SU-DHL-6 (cell line): ENCODE measurements around the gene CASTOR2.
"Not testable (repeated sequence)": the region's sequence is repeated elsewhere in the genome, so short reads cannot be mapped to it uniquely, and the experiment has no call there.

Source experiments
- H2AFZ ChIP-seq: fragments of 200-600 bp; sonication (generic); 2 replicates; pipeline ENCODE4 v1.6.1; 2014; ENCODE audit warnings: low read depth, mild to moderate bottlenecking, moderate library complexity, mixed read lengths, antibody characterized with exemption, low read length; ENCODE audit not compliant: severe bottlenecking
- H3F3A ChIP-seq: fragments of 200-600 bp; shearing (Covaris generic); 2 replicates; pipeline ENCODE4 v1.6.0; 2016; ENCODE audit warnings: antibody characterized with exemption, mild to moderate bottlenecking; ENCODE audit not compliant: insufficient read depth
- H3K27ac ChIP-seq: fragments of 200-600 bp; sonication (generic); 2 replicates; pipeline ENCODE4 v1.5.1; 2016; ENCODE audit warnings: low read depth, mild to moderate bottlenecking, low read length, moderate library complexity, mixed read lengths
- H3K27me3 ChIP-seq: fragments of 200-600 bp; sonication (generic), shearing (Covaris generic); 2 replicates; pipeline ENCODE4 v1.6.0; 2014; ENCODE audit warnings: mild to moderate bottlenecking, low read length
- H3K36me3 ChIP-seq: fragments of 200-600 bp; sonication (generic); 2 replicates; pipeline ENCODE4 v1.6.1; 2014; ENCODE audit warnings: mild to moderate bottlenecking, low read length, mixed read lengths
- H3K4me2 ChIP-seq: fragments of 300-600, 200-600 bp; shearing (Covaris generic), sonication (generic); 2 replicates; pipeline ENCODE4 v1.6.0; 2014; ENCODE audit warnings: low read length, low read depth, mild to moderate bottlenecking; ENCODE audit not compliant: poor library complexity, severe bottlenecking
- H3K4me3 ChIP-seq: fragments of 200-600 bp; sonication (generic); 2 replicates; pipeline ENCODE4 v1.5.1; 2014; ENCODE audit warnings: antibody characterized with exemption, low read length, mild to moderate bottlenecking, mixed read lengths; ENCODE audit not compliant: insufficient read depth, poor library complexity, severe bottlenecking
- H3K79me2 ChIP-seq: fragments of 200-600 bp; sonication (generic); 2 replicates; pipeline ENCODE4 v1.6.1; 2014; ENCODE audit warnings: mild to moderate bottlenecking, low read length, moderate library complexity; ENCODE audit not compliant: insufficient read depth
- H3K9ac ChIP-seq: fragments of 200-600 bp; sonication (generic); 2 replicates; pipeline ENCODE4 v1.7.0; 2014; ENCODE audit warnings: mild to moderate bottlenecking, low read length
- H3K9me2 ChIP-seq: fragments of 200-600 bp; sonication (generic); replicated peaks from 2 replicates; pipeline ENCODE4 v1.6.1; 2014; ENCODE audit warnings: low read length; ENCODE audit not compliant: insufficient read depth
- H3K9me3 ChIP-seq: fragments of 200-600 bp; sonication (generic); 2 replicates; pipeline ENCODE4 v1.6.1; 2014; ENCODE audit warnings: low read length, mixed read lengths; ENCODE audit not compliant: insufficient read depth
- H4K20me1 ChIP-seq: fragments of 200-600 bp; sonication (generic); 2 replicates; pipeline ENCODE4 v1.6.1; 2014; ENCODE audit warnings: low read depth, mild to moderate bottlenecking, antibody characterized with exemption, low read length, moderate library complexity, mixed read lengths
- EZH2phosphoT487 ChIP-seq: fragments of 200-600 bp; sonication (generic), shearing (Covaris generic); conservative IDR thresholded peaks from 2 replicates; pipeline ENCODE4 v1.6.1; 2018; ENCODE audit warnings: mild to moderate bottlenecking, antibody characterized with exemption, low read length, moderate library complexity, mixed read lengths
- TF ChIP-seq, protein P1 (sequence below): fragments of 200-600 bp; sonication (generic); IDR thresholded peaks from one replicate; pipeline ENCODE4 v1.5.1; 2017; ENCODE audit warnings: antibody characterized with exemption, mild to moderate bottlenecking, low read length, moderate library complexity; ENCODE audit not compliant: insufficient read depth, poor library complexity, severe bottlenecking

The CASTOR2 gene

GRCh38 chr7:74972377-74972776 is 7.9 kb downstream of the CASTOR2 start:
- not testable (repeated sequence) for H3K9me2 ChIP-seq

GRCh38 chr7:74975959-74976358 is 11.5 kb downstream of the CASTOR2 start:
- H3K4me3 ChIP-seq, H2AFZ ChIP-seq, H4K20me1 ChIP-seq, H3K27me3 ChIP-seq, H3K9me2 ChIP-seq, H3K36me3 ChIP-seq, H3K9ac ChIP-seq, H3F3A ChIP-seq, H3K27ac ChIP-seq, H3K9me3 ChIP-seq, H3K4me2 ChIP-seq, H3K79me2 ChIP-seq: not testable (repeated sequence)

More at GRCh38 chr7:74972377-74972776, 7.9 kb downstream of the CASTOR2 start:
- not testable (repeated sequence) for H3K9me3 ChIP-seq, H3K36me3 ChIP-seq, H3F3A ChIP-seq, H3K27ac ChIP-seq, H3K4me3 ChIP-seq, H2AFZ ChIP-seq, H4K20me1 ChIP-seq, H3K79me2 ChIP-seq, H3K27me3 ChIP-seq, H3K4me2 ChIP-seq, H3K9ac ChIP-seq

DNA sequence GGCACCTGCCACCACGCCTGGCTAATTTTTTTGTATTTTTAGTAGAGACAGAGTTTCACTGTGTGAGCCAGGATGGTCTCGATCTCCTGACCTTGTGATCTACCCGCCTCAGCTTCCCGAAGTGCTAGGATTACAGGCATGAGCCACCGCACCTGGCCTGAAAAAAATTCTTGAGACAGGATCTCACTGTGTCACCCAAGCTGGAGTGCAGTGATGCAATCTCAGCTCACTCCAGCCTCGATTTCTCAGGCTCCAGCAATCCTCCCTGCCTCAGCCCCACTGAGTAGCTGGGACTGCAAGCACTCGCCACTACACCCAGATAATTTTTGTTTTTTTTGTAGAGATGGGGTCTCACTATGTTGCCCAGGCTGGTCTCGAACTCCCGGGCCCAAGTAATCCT is 13.0 kb downstream of the CASTOR2 start:
- H3F3A ChIP-seq, H3K9me3 ChIP-seq, H3K9ac ChIP-seq, H3K4me3 ChIP-seq, H3K79me2 ChIP-seq, H2AFZ ChIP-seq, H3K9me2 ChIP-seq, H3K4me2 ChIP-seq, H4K20me1 ChIP-seq, H3K36me3 ChIP-seq, H3K27me3 ChIP-seq, H3K27ac ChIP-seq: not testable (repeated sequence)

GRCh38 chr7:74988436-74988835 is 23.9 kb downstream of the CASTOR2 start:
- not testable (repeated sequence) for H3K27me3 ChIP-seq, H3F3A ChIP-seq, H3K4me3 ChIP-seq, H3K9ac ChIP-seq, H3K79me2 ChIP-seq, H3K4me2 ChIP-seq, H3K9me2 ChIP-seq, H2AFZ ChIP-seq, H3K36me3 ChIP-seq, H3K27ac ChIP-seq, H4K20me1 ChIP-seq, H3K9me3 ChIP-seq

DNA sequence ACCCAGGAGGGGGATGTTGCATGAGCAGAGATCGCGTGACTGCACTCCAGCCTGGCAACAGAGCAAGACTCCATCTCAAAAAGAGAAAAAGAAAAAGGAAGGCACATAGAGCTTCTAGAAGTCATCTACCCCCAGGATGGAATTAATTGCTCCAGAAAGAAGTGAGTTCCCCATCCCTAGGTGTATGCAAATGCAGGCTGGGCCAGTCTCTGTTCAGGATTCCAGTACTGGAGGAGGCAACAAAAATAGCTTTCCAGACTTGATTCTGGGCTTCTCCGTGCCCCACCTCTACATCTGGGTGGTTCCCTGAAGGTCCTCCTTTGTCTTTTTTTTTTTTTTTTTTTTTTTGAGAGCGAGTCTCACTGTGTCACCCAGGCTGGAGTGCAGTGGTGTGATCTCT is 28.6 kb downstream of the CASTOR2 start:
- no peak overlapping the region for H3K4me2 ChIP-seq
- H3K4me3 ChIP-seq = no peak overlapping the region
- no peaks in the 10 kb centered on the region for H3K27me3 ChIP-seq
- H3K27ac ChIP-seq = no peak overlapping the region
- H3K9ac ChIP-seq = no peak overlapping the region
- TF ChIP-seq, protein P1, sequence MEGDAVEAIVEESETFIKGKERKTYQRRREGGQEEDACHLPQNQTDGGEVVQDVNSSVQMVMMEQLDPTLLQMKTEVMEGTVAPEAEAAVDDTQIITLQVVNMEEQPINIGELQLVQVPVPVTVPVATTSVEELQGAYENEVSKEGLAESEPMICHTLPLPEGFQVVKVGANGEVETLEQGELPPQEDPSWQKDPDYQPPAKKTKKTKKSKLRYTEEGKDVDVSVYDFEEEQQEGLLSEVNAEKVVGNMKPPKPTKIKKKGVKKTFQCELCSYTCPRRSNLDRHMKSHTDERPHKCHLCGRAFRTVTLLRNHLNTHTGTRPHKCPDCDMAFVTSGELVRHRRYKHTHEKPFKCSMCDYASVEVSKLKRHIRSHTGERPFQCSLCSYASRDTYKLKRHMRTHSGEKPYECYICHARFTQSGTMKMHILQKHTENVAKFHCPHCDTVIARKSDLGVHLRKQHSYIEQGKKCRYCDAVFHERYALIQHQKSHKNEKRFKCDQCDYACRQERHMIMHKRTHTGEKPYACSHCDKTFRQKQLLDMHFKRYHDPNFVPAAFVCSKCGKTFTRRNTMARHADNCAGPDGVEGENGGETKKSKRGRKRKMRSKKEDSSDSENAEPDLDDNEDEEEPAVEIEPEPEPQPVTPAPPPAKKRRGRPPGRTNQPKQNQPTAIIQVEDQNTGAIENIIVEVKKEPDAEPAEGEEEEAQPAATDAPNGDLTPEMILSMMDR = no peak
- TF ChIP-seq EZH2phosphoT487 = no peak
- H2AFZ ChIP-seq = no peak overlapping the region
- no peaks in the 10 kb centered on the region for H3K36me3 ChIP-seq
- H4K20me1 ChIP-seq = no peaks in the 10 kb centered on the region
- no peaks in the 10 kb centered on the region for H3K9me2 ChIP-seq
- no peaks in the 10 kb centered on the region for H3K9me3 ChIP-seq
- H3F3A ChIP-seq = no peaks in the 10 kb centered on the region
- no peaks in the 10 kb centered on the region for H3K79me2 ChIP-seq

GRCh38 chr7:74994869-74995543 is 30.5 kb downstream of the CASTOR2 start:
- H3K9ac ChIP-seq, H2AFZ ChIP-seq, H4K20me1 ChIP-seq, H3K4me3 ChIP-seq, H3K36me3 ChIP-seq, H3K9me2 ChIP-seq, H3K27me3 ChIP-seq, H3K4me2 ChIP-seq, H3K27ac ChIP-seq, H3K9me3 ChIP-seq, H3K79me2 ChIP-seq, H3F3A ChIP-seq: not testable (repeated sequence)

DNA sequence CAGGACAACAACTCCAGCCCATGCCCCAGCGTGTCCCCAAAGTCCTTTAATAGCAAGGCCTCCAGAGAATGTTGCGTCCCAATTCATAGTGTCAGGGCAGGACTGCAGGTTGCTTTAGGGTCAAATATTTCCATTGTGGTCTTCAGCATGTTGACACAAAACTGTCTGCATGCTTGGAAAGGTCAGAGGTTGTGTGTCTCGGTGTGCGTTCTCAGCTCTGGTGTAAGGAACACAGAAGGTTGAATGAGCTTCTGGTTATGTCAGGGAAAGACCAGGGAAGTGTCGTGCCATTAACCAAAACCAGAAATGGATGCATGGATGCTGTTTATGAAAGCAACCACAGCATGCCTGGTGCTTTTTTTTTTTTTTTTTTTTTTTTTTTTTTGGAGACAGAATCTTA is 31.9 kb downstream of the CASTOR2 start:
- not testable (repeated sequence) for H3F3A ChIP-seq, H3K4me3 ChIP-seq, H3K9me3 ChIP-seq, H3K79me2 ChIP-seq, H3K27ac ChIP-seq, H2AFZ ChIP-seq, H4K20me1 ChIP-seq, H3K9ac ChIP-seq, H3K4me2 ChIP-seq, H3K9me2 ChIP-seq, H3K36me3 ChIP-seq, H3K27me3 ChIP-seq
